ENCODE measurements around the gene TCOF1.

The TCOF1 gene

GRCh38 chr5:150436141-150436680 is 78.7 kb downstream of the TCOF1 start:
- ChIA-PET CTCF (interaction anchor here (0.6 to 5.4 kb wide), 37 partner anchors 8 to 606 kb away, joined by 3 to 54 read pairs (median 4); no protein-coding TSS in a partner anchor), POLR2A (no interaction called here)
- peak; percentile 14 for DNase-seq (ENCODE audit: low read depth, low spot score)
- H3K4me3 ChIP-seq (ENCODE audit: low read depth, low read length): no peak overlapping the region
- TF ChIP-seq CTCF (IDR thresholded peaks at IDR 0.05; ENCODE audit: insufficient read depth, low read length, missing control alignments): peak; percentile 83

- peak; percentile 53 for TF ChIP-seq CTCF (IDR thresholded peaks at IDR 0.05; ENCODE audit: insufficient read depth, low read length, missing control alignments)
- no peak for DNase-seq (ENCODE audit: low read depth, low spot score)
- ChIA-PET CTCF (interaction anchor here (1.1 to 2.3 kb wide), 4 partner anchors 10 to 42 kb away, joined by 3 to 13 read pairs (median 3); partner anchors contain the start of gene RPS14), POLR2A (no interaction called here)
- no peak overlapping the region for H3K4me3 ChIP-seq (ENCODE audit: low read depth, low read length)
Observed at GRCh38 chr5:150438873-150439546, 81.5 kb downstream of the TCOF1 start.

GRCh38 chr5:150440948-150441812 is 83.7 kb downstream of the TCOF1 start:
- DNase-seq (ENCODE audit: low read depth, low spot score): no peak
- POLR2A ChIA-PET: interaction anchor here (1.1 kb wide), 1 partner anchor 8 kb away, joined by 3 read pairs; no protein-coding TSS in a partner anchor
- TF ChIP-seq CTCF (IDR thresholded peaks at IDR 0.05; ENCODE audit: insufficient read depth, low read length, missing control alignments): no peak
- CTCF ChIA-PET: interaction anchor here (2.3 kb wide), 1 partner anchor 9 kb away, joined by 13 read pairs; the partner anchor contains the start of gene RPS14
- H3K4me3 ChIP-seq (ENCODE audit: low read depth, low read length): no peak overlapping the region

- H3K4me3 ChIP-seq (ENCODE audit: low read depth, low read length): no peak overlapping the region
- no peak for TF ChIP-seq CTCF (IDR thresholded peaks at IDR 0.05; ENCODE audit: insufficient read depth, low read length, missing control alignments)
- no peak for DNase-seq (ENCODE audit: low read depth, low spot score)
- ChIA-PET CTCF (interaction anchor here (0.7 kb wide), 1 partner anchor 9 kb away, joined by 4 read pairs; no protein-coding TSS in a partner anchor), POLR2A (interaction anchor here (0.6 to 1.1 kb wide), 2 partner anchors 7 to 16 kb away, joined by 3 to 6 read pairs; no protein-coding TSS in a partner anchor)
Observed at GRCh38 chr5:150441813-150442698, 84.6 kb downstream of the TCOF1 start.

- TF ChIP-seq CTCF (IDR thresholded peaks at IDR 0.05; ENCODE audit: insufficient read depth, low read length, missing control alignments): no peak
- POLR2A ChIA-PET: no interaction called here
- H3K4me3 ChIP-seq (ENCODE audit: low read depth, low read length): no peak overlapping the region
- CTCF ChIA-PET: interaction anchor here (0.7 kb wide), 1 partner anchor 9 kb away, joined by 4 read pairs; no protein-coding TSS in a partner anchor
- no peak for DNase-seq (ENCODE audit: low read depth, low spot score)
Observed at GRCh38 chr5:150442699-150443080, 85.2 kb downstream of the TCOF1 start.
